Tibial nerve (tissue), 3 donors: ENCODE measurements around the gene NR1H3.

Experiments
- POLR2A ChIP-seq, 2 donors: fragments of 450-650 bp; IDR thresholded peaks; one replicate each; pipeline ENCODE4 v1.6.1; 2017; ENCODE audit warnings: antibody characterized with exemption in 2 of 2, mild to moderate bottlenecking in 2 of 2, moderate library complexity in 2 of 2
- TF ChIP-seq, protein P1 (sequence below), 5 experiments: fragments of 200-600 bp in 3 of 5; fragments of 450-650 bp in 2 of 5; sonication (generic) in 3 of 5; IDR thresholded peaks; one replicate each; pipeline ENCODE4 v1.5.1; 2016 to 2019; ENCODE audit warnings: antibody characterized with exemption in 5 of 5, mild to moderate bottlenecking in 3 of 5, moderate library complexity in 2 of 5

DNA sequence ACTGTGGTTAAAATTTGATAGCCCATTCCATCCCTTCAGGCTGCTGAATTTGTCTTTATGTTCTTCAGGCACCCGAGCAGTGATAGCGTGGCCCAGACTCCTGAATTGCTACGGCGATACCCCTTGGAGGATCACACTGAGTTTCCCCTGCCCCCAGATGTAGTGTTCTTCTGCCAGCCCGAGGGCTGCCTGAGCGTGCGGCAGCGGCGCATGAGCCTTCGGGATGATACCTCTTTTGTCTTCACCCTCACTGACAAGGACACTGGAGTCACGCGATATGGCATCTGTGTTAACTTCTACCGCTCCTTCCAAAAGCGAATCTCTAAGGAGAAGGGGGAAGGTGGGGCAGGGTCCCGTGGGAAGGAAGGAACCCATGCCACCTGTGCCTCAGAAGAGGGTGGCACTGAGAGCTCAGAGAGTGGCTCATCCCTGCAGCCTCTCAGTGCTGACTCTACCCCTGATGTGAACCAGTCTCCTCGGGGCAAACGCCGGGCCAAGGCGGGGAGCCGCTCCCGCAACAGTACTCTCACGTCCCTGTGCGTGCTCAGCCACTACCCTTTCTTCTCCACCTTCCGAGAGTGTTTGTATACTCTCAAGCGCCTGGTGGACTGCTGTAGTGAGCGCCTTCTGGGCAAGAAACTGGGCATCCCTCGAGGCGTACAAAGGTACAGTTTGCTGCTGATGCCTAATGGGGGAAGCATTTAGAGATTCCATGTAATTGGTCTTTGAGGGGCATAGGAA lies 16.9 kb downstream of the NR1H3 start:
- TF ChIP-seq, protein P1, sequence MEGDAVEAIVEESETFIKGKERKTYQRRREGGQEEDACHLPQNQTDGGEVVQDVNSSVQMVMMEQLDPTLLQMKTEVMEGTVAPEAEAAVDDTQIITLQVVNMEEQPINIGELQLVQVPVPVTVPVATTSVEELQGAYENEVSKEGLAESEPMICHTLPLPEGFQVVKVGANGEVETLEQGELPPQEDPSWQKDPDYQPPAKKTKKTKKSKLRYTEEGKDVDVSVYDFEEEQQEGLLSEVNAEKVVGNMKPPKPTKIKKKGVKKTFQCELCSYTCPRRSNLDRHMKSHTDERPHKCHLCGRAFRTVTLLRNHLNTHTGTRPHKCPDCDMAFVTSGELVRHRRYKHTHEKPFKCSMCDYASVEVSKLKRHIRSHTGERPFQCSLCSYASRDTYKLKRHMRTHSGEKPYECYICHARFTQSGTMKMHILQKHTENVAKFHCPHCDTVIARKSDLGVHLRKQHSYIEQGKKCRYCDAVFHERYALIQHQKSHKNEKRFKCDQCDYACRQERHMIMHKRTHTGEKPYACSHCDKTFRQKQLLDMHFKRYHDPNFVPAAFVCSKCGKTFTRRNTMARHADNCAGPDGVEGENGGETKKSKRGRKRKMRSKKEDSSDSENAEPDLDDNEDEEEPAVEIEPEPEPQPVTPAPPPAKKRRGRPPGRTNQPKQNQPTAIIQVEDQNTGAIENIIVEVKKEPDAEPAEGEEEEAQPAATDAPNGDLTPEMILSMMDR (IDR thresholded peaks at IDR 0.05): no peak
- no peak for TF ChIP-seq POLR2A (IDR thresholded peaks at IDR 0.05)
